ENCODE measurements around the gene WNT7B. TPM values are rescaled to one million over a fixed set of nuclear protein-coding genes. Genes with fewer than 3 reads are reported as not detected.

WNT7B gene
- total and polyA plus RNA-seq, 2 experiments from 2014 or later, result 0.10 TPM; not detected in 1

DNA sequence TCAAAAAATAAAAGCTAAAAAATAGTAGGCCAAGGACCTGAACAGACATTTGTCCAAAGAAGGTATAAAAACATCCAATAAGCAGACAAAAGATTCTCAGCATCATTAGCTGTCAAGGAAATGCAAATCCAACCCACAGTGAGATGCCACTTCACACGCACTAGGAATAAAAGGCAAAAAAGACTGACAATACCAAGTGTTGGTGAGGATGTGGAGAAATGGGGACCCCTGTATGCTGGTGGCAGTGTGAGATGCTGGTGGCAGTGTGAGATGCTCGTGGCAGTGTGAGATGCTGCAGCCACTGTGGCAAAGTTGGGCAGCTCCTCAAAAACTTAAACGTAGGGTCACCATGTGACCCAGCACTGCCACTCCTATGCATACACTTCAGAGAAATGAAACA, 38.0 kb downstream of the WNT7B start:
- Histone ChIP-seq H3K4me1 (ENCODE audit: insufficient read depth) (no peaks in the 10 kb centered on the region), H4K20me1 (replicated peaks; ENCODE audit: insufficient read depth) (no peaks in the 10 kb centered on the region), H3K4me2 (no peak overlapping the region), H3F3A (replicated peaks; ENCODE audit: low read depth) (no peaks in the 10 kb centered on the region), H3K79me2 (replicated peaks; ENCODE audit: insufficient read depth) (no peaks in the 10 kb centered on the region), H3K27ac (ENCODE audit: low read depth) (no peak overlapping the region), H3K9me2 (ENCODE audit: insufficient read depth) (no peaks in the 10 kb centered on the region), H3K27me3 (ENCODE audit: insufficient read depth) (no peaks in the 10 kb centered on the region), H2AFZ (no peak overlapping the region), H3K4me3 (no peak overlapping the region), H3K36me3 (ENCODE audit: insufficient read depth) (no peaks in the 10 kb centered on the region)
- Mint-ChIP-seq H3K27ac (no peak overlapping the region), H3K27me3 (ENCODE audit: insufficient read depth, low read depth, poor library complexity) (peaks cover 17% of the 10 kb centered on the region), H3K36me3 (ENCODE audit: low read depth) (no peaks in the 10 kb centered on the region), H3K4me1 (no peaks in the 10 kb centered on the region), H3K4me3 (no peak overlapping the region), H3K9me3 (no peaks in the 10 kb centered on the region; the same call in 2 of the 3 replicates)
- DNase-seq (ENCODE audit: low spot score), result no peak
- ATAC-seq, result no peak
- TF ChIP-seq, protein P1, sequence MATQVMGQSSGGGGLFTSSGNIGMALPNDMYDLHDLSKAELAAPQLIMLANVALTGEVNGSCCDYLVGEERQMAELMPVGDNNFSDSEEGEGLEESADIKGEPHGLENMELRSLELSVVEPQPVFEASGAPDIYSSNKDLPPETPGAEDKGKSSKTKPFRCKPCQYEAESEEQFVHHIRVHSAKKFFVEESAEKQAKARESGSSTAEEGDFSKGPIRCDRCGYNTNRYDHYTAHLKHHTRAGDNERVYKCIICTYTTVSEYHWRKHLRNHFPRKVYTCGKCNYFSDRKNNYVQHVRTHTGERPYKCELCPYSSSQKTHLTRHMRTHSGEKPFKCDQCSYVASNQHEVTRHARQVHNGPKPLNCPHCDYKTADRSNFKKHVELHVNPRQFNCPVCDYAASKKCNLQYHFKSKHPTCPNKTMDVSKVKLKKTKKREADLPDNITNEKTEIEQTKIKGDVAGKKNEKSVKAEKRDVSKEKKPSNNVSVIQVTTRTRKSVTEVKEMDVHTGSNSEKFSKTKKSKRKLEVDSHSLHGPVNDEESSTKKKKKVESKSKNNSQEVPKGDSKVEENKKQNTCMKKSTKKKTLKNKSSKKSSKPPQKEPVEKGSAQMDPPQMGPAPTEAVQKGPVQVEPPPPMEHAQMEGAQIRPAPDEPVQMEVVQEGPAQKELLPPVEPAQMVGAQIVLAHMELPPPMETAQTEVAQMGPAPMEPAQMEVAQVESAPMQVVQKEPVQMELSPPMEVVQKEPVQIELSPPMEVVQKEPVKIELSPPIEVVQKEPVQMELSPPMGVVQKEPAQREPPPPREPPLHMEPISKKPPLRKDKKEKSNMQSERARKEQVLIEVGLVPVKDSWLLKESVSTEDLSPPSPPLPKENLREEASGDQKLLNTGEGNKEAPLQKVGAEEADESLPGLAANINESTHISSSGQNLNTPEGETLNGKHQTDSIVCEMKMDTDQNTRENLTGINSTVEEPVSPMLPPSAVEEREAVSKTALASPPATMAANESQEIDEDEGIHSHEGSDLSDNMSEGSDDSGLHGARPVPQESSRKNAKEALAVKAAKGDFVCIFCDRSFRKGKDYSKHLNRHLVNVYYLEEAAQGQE (IDR thresholded peaks at IDR 0.05; ENCODE audit: unreplicated experiment), result no peak
- TF ChIP-seq ZNF114 (CRISPR knock-in tag; IDR thresholded peaks at IDR 0.05) (no peak), NANOG (IDR thresholded peaks at IDR 0.05; ENCODE audit: borderline replicate concordance) (no peak), ZNF331 (CRISPR knock-in tag; IDR thresholded peaks at IDR 0.05; ENCODE audit: low read depth) (no peak), STAT1 (IDR thresholded peaks at IDR 0.05; ENCODE audit: unreplicated experiment) (no peak), EZH2 (IDR thresholded peaks at IDR 0.05; ENCODE audit: low read depth, unreplicated experiment) (no peak), JUNB (IDR thresholded peaks at IDR 0.05; ENCODE audit: unreplicated experiment) (no peak), EZH2phosphoT487 (IDR thresholded peaks at IDR 0.05; ENCODE audit: unreplicated experiment) (no peak), CREB1 (CRISPR knock-in tag; IDR thresholded peaks at IDR 0.05; ENCODE audit: low read depth) (no peak), POLR2AphosphoS5 (IDR thresholded peaks at IDR 0.05; ENCODE audit: low read depth) (no peak)
- TF ChIP-seq, protein P2, sequence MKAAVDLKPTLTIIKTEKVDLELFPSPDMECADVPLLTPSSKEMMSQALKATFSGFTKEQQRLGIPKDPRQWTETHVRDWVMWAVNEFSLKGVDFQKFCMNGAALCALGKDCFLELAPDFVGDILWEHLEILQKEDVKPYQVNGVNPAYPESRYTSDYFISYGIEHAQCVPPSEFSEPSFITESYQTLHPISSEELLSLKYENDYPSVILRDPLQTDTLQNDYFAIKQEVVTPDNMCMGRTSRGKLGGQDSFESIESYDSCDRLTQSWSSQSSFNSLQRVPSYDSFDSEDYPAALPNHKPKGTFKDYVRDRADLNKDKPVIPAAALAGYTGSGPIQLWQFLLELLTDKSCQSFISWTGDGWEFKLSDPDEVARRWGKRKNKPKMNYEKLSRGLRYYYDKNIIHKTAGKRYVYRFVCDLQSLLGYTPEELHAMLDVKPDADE (IDR thresholded peaks at IDR 0.05), result no peak
- TF ChIP-seq, protein P3, sequence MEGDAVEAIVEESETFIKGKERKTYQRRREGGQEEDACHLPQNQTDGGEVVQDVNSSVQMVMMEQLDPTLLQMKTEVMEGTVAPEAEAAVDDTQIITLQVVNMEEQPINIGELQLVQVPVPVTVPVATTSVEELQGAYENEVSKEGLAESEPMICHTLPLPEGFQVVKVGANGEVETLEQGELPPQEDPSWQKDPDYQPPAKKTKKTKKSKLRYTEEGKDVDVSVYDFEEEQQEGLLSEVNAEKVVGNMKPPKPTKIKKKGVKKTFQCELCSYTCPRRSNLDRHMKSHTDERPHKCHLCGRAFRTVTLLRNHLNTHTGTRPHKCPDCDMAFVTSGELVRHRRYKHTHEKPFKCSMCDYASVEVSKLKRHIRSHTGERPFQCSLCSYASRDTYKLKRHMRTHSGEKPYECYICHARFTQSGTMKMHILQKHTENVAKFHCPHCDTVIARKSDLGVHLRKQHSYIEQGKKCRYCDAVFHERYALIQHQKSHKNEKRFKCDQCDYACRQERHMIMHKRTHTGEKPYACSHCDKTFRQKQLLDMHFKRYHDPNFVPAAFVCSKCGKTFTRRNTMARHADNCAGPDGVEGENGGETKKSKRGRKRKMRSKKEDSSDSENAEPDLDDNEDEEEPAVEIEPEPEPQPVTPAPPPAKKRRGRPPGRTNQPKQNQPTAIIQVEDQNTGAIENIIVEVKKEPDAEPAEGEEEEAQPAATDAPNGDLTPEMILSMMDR (conservative IDR thresholded peaks at IDR 0.05; ENCODE audit: low read depth in 2 of 2), result no peak
- TF ChIP-seq, protein P4, sequence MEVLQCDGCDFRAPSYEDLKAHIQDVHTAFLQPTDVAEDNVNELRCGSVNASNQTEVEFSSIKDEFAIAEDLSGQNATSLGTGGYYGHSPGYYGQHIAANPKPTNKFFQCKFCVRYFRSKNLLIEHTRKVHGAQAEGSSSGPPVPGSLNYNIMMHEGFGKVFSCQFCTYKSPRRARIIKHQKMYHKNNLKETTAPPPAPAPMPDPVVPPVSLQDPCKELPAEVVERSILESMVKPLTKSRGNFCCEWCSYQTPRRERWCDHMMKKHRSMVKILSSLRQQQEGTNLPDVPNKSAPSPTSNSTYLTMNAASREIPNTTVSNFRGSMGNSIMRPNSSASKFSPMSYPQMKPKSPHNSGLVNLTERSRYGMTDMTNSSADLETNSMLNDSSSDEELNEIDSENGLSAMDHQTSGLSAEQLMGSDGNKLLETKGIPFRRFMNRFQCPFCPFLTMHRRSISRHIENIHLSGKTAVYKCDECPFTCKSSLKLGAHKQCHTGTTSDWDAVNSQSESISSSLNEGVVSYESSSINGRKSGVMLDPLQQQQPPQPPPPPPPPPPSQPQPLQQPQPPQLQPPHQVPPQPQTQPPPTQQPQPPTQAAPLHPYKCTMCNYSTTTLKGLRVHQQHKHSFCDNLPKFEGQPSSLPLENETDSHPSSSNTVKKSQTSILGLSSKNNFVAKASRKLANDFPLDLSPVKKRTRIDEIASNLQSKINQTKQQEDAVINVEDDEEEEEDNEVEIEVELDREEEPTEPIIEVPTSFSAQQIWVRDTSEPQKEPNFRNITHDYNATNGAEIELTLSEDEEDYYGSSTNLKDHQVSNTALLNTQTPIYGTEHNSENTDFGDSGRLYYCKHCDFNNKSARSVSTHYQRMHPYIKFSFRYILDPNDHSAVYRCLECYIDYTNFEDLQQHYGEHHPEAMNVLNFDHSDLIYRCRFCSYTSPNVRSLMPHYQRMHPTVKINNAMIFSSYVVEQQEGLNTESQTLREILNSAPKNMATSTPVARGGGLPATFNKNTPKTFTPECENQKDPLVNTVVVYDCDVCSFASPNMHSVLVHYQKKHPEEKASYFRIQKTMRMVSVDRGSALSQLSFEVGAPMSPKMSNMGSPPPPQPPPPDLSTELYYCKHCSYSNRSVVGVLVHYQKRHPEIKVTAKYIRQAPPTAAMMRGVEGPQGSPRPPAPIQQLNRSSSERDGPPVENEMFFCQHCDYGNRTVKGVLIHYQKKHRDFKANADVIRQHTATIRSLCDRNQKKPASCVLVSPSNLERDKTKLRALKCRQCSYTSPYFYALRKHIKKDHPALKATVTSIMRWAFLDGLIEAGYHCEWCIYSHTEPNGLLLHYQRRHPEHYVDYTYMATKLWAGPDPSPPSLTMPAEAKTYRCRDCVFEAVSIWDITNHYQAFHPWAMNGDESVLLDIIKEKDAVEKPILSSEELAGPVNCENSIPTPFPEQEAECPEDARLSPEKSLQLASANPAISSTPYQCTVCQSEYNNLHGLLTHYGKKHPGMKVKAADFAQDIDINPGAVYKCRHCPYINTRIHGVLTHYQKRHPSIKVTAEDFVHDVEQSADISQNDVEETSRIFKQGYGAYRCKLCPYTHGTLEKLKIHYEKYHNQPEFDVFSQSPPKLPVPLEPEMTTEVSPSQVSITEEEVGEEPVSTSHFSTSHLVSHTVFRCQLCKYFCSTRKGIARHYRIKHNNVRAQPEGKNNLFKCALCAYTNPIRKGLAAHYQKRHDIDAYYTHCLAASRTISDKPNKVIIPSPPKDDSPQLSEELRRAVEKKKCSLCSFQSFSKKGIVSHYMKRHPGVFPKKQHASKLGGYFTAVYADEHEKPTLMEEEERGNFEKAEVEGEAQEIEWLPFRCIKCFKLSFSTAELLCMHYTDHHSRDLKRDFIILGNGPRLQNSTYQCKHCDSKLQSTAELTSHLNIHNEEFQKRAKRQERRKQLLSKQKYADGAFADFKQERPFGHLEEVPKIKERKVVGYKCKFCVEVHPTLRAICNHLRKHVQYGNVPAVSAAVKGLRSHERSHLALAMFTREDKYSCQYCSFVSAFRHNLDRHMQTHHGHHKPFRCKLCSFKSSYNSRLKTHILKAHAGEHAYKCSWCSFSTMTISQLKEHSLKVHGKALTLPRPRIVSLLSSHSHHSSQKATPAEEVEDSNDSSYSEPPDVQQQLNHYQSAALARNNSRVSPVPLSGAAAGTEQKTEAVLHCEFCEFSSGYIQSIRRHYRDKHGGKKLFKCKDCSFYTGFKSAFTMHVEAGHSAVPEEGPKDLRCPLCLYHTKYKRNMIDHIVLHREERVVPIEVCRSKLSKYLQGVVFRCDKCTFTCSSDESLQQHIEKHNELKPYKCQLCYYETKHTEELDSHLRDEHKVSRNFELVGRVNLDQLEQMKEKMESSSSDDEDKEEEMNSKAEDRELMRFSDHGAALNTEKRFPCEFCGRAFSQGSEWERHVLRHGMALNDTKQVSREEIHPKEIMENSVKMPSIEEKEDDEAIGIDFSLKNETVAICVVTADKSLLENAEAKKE (CRISPR knock-in tag; IDR thresholded peaks at IDR 0.05), result no peak

All from GM23338 (cell line).